ENCODE results near the gene PRG3. TPM values are rescaled to one million over a fixed set of nuclear protein-coding genes. Genes with fewer than 3 reads are reported as not detected.
"Not testable (repeated sequence)": the region's sequence is repeated elsewhere in the genome, so short reads cannot be mapped to it uniquely, and the experiment has no call there.

Gene PRG3
- polyA plus RNA-seq, 4 donors, result 0.21 to 1.2 (median 0.69) TPM

- no peak for DNase-seq (ENCODE audit: low read depth in 4 of 4, low spot score in 2 of 4)
Observed at GRCh38 chr11:57409321-57410100, 28.6 kb upstream of the PRG3 start.

- DNase-seq (ENCODE audit: low read depth in 4 of 4, low spot score in 2 of 4), result no peak
Observed at GRCh38 chr11:57408771-57409170, 27.8 kb upstream of the PRG3 start.

DNA sequence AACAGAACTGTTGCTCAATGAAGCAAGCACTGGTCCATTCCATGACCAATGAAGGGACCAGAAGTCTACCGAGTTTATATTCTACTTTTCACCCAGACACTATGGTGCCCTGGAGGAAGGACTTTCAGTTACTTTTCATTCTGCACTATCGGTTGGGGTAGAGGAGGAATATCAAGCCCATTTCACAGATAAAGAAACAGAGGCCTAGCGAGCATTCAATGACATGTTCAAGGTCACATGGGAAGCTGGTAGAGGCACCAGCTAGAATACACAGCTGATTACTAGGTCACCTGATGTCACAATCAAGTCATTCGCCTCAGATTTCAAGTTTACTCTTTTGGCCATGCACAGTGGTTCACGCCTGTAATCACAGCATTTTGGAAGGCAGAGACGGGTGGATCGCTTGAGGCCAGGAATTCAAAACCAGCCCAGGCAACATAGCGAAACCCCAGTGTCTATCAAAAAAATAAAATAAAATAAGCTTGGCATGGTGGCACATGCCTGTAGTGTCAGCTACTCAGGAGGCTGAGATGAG is 27.1 kb upstream of the PRG3 start:
- DNase-seq (ENCODE audit: low read depth in 4 of 4, low spot score in 2 of 4), result no peak

- DNase-seq (ENCODE audit: low read depth in 4 of 4, low spot score in 2 of 4), result no peak
Observed at GRCh38 chr11:57407010-57407920, 26.3 kb upstream of the PRG3 start.

DNA sequence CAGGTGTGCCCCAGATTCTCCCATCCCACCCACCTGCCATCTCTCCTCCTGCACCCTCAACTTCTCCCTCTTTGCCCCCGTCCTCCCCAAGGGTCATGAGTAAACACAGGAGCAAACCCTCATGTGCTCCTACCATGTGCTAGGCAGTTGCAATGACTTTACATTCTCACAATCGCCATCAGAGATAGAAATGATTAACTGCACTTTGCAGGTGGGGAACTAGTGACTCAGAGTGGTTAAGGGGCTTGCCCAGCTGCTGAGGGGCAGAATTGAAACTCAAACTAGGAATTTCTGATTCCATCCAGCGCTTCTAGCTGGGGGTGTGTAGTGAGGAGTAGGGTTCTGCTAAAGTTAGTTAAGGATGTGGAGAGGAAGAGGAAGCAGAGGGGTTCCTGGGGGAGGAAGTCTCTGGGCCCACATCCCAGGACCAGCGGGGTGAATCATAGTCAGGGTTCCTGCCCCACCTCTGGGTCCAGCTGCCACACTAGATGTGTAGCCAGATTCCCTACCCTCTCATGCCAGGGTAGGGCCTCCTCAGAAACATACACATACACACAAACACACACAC is 25.5 kb upstream of the PRG3 start:
- DNase-seq (ENCODE audit: low read depth in 4 of 4, low spot score in 2 of 4), result no peak

GRCh38 chr11:57405271-57405860 is 24.4 kb upstream of the PRG3 start:
- DNase-seq (ENCODE audit: low read depth in 4 of 4, low spot score in 2 of 4), result no peak

DNA sequence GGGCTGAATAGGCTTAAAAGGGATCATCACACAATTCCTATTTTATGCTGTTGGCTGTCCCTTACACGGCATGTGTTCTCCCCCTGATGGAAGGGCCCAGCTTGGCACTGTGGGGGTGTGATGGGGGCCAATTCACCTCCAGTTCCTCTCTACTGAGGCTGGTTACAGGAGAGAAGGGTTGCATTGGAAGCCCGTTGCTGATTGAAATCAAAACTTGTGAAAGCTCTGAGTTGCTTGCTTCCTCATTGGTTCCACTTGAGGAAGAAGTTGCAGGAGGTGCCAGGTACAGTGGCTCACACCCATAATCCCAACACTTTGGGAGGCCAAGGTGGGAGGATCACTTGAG is 22.8 kb upstream of the PRG3 start:
- DNase-seq (ENCODE audit: low read depth in 4 of 4, low spot score in 2 of 4), result no peak

DNA sequence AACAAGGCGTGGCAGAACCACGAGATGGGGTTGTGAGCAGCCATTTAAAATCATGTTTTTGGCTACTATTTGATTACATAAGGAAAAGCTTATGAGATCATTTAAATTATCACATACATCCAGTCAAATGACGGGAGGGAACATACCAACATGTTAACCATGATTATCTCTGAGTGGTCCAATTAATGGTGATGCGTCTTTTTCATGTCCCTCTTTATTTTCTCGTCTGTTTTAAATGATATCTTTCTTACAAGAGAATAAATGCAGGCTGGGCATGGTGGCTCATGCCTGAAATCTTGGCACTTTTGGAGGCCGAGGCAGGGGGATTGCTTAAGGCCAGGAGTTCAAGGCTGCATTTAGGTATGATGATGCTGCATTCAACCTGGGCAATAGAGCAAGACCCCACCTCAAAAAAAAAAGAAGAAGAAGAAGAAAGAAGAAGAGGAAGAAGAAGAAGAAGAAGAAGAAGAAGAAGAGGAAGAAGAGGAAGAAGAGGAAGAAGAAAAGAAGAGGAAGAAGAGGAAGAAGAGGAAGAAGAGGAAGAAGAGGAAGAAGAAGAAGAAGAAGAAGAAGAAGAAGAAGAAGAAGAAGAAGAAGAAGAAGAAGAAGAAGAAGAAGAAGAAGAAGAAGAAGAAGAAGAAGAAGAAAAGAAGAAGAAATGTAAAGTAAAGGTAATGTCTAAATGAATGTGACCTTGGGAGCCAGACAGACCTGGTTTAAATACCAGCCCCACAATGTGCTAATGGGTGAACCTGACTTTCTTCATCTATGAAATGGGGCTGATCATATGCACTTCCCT is 22.3 kb upstream of the PRG3 start:
- DNase-seq (ENCODE audit: low read depth in 4 of 4, low spot score in 2 of 4), result not testable (repeated sequence)

- no peak for DNase-seq (ENCODE audit: low read depth in 4 of 4, low spot score in 2 of 4)
Observed at GRCh38 chr11:57402188-57403002, 21.4 kb upstream of the PRG3 start.

- no peak for DNase-seq (ENCODE audit: low read depth in 4 of 4, low spot score in 2 of 4)
Observed at GRCh38 chr11:57399972-57400578, 19.1 kb upstream of the PRG3 start.

GRCh38 chr11:57399221-57399620 is 18.3 kb upstream of the PRG3 start:
- DNase-seq (ENCODE audit: low read depth in 4 of 4, low spot score in 2 of 4), result no peak

GRCh38 chr11:57397394-57397990 is 16.5 kb upstream of the PRG3 start:
- DNase-seq (ENCODE audit: low read depth in 4 of 4, low spot score in 2 of 4), result no peak

DNA sequence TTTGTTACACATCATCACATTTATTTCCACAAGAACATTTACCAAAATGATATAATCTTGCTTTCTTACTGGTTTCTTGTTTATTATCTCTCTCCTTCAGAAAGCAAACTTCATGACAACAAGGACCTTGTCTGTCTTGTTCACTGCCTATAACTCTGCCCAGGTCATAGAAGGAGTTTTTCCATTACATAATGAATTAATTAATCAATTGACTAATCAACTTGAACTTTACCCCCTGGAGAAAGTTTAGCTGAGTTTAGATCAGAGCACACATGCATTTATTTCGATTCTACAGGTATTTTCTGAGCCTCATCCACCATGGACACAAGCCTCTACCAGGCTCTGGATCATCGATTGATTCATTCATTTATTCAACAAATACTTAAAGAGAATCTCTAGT is 15.8 kb upstream of the PRG3 start:
- no peak for DNase-seq (ENCODE audit: low read depth in 4 of 4, low spot score in 2 of 4)

GRCh38 chr11:57395905-57396623 is 15.1 kb upstream of the PRG3 start:
- DNase-seq (ENCODE audit: low read depth in 4 of 4, low spot score in 2 of 4), result no peak

- no peak for DNase-seq (ENCODE audit: low read depth in 4 of 4, low spot score in 2 of 4)
Observed at GRCh38 chr11:57394203-57394965, 13.4 kb upstream of the PRG3 start.

DNA sequence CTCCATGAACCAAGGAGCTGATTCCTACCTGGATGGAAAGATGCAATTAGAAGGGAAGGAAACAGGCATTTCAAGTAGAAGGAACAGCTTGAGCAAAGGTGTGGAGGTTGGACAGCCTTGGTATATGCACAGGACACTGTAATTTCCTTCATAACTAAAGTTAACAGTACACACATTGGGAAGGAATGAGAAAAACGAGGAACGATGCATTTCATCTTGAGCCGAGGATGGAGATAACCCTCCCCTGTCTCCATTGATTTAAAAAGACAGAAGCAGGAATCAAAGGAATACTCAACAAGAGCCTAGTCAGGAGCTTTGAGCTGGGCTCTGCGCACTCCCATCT is 11.8 kb upstream of the PRG3 start:
- DNase-seq (ENCODE audit: low read depth in 4 of 4, low spot score in 2 of 4), result no peak
